ENCODE measurements around the gene VAMP5. TPM values are rescaled to one million over a fixed set of nuclear protein-coding genes. Genes with fewer than 3 reads are reported as not detected.

Gene VAMP5
- total RNA-seq, 6 donors from 2014 or later: 20.5 to 105 (median 44.0) TPM

GRCh38 chr2:85595301-85596025 lies 11.2 kb downstream of the VAMP5 start, which contains the start of gene RNF181:
TSS of gene RNF181 (plus strand) at chr2:85595745. CDS start at chr2:85595764, 19 bp downstream.
- WGBS, 2 donors: 0% methylated on average over 33 to 47 of the region's 47 CpGs
- peaks cover 9 to 42% (median 23%) of the 10 kb centered on the region in 4 donors for H3K36me3 ChIP-seq
- H3K4me3 ChIP-seq: peak within 1 kb of the TSS; percentile 34 to 88 (median 83)
- peaks cover 35 to 53% (median 42%) of the 10 kb centered on the region in 4 donors for H3K4me1 ChIP-seq
- peak within 1 kb of the TSS; percentile 86 to 97 (median 94) for H3K27ac ChIP-seq
- ATAC-seq (ENCODE audit: low FRiP score in 2 of 2): peak; percentile 96 to 97
- TF ChIP-seq POLR2A (IDR thresholded peaks at IDR 0.05): peak in 3 of 4 donors; percentile 59 to 93 (median 66)
- peak in 1 of 4 donors; percentile 10 for TF ChIP-seq EP300 (IDR thresholded peaks at IDR 0.05)
- no peak for TF ChIP-seq CTCF (IDR thresholded peaks at IDR 0.05)
- TF ChIP-seq POLR2AphosphoS5 (IDR thresholded peaks at IDR 0.05): peak; percentile 85 to 97
- DNase-seq: peak; percentile 87 to 99
- H3K27me3 ChIP-seq: no peaks in the 10 kb centered on the region
- H3K9me3 ChIP-seq: no peaks in the 10 kb centered on the region

GRCh38 chr2:85596026-85596333 lies 11.7 kb downstream of the VAMP5 start:
- no peak for TF ChIP-seq EP300 (IDR thresholded peaks at IDR 0.05)
- TF ChIP-seq POLR2AphosphoS5 (IDR thresholded peaks at IDR 0.05): no peak
- TF ChIP-seq POLR2A (IDR thresholded peaks at IDR 0.05): no peak
- no peak for TF ChIP-seq CTCF (IDR thresholded peaks at IDR 0.05)
- DNase-seq (no peak), ATAC-seq (ENCODE audit: low FRiP score in 2 of 2) (no peak)
- Histone ChIP-seq H3K4me1 (peaks cover 30 to 50% (median 41%) of the 10 kb centered on the region in 4 donors), H3K27me3 (no peaks in the 10 kb centered on the region), H3K4me3 (peak overlapping the region; percentile 34 to 88 (median 83)), H3K27ac (peak overlapping the region; percentile 86 to 97 (median 94)), H3K9me3 (no peaks in the 10 kb centered on the region), H3K36me3 (peaks cover 9 to 46% (median 23%) of the 10 kb centered on the region in 4 donors)
- 1 to 2% methylated on average over 9 to 10 of the region's 10 CpGs for WGBS, 2 donors

GRCh38 chr2:85596486-85597143 lies 12.4 kb downstream of the VAMP5 start:
- no peaks in the 10 kb centered on the region for H3K27me3 ChIP-seq
- no peaks in the 10 kb centered on the region for H3K9me3 ChIP-seq
- DNase-seq: no peak
- H3K27ac ChIP-seq: peak overlapping the region; percentile 86 to 97 (median 94)
- peak overlapping the region; percentile 34 to 88 (median 83) for H3K4me3 ChIP-seq
- peaks cover 9 to 46% (median 23%) of the 10 kb centered on the region in 4 donors for H3K36me3 ChIP-seq
- ATAC-seq (ENCODE audit: low FRiP score in 2 of 2): no peak
- TF ChIP-seq POLR2A (IDR thresholded peaks at IDR 0.05) (no peak), EP300 (IDR thresholded peaks at IDR 0.05) (no peak), POLR2AphosphoS5 (IDR thresholded peaks at IDR 0.05) (no peak), CTCF (IDR thresholded peaks at IDR 0.05) (no peak)
- 65 to 73% methylated on average over 1 to 3 of the region's 3 CpGs for WGBS, 2 donors
- peaks cover 30 to 50% (median 41%) of the 10 kb centered on the region in 4 donors for H3K4me1 ChIP-seq

GRCh38 chr2:85597241-85597640 lies 13.0 kb downstream of the VAMP5 start:
- no peaks in the 10 kb centered on the region for H3K27me3 ChIP-seq
- WGBS, 2 donors: 79 to 87% methylated on average over 5 of the region's 5 CpGs
- H3K4me3 ChIP-seq: no peak overlapping the region
- no peak for DNase-seq
- TF ChIP-seq EP300 (IDR thresholded peaks at IDR 0.05) (no peak), POLR2AphosphoS5 (IDR thresholded peaks at IDR 0.05) (no peak), CTCF (IDR thresholded peaks at IDR 0.05) (no peak), POLR2A (IDR thresholded peaks at IDR 0.05) (no peak)
- peaks cover 26 to 51% (median 39%) of the 10 kb centered on the region in 4 donors for H3K4me1 ChIP-seq
- peak overlapping the region in 1 of 4 donors; percentile 96 for H3K27ac ChIP-seq
- H3K9me3 ChIP-seq: no peaks in the 10 kb centered on the region
- peaks cover 9 to 46% (median 23%) of the 10 kb centered on the region in 4 donors for H3K36me3 ChIP-seq
- ATAC-seq (ENCODE audit: low FRiP score in 2 of 2): no peak
